ENCODE data around the gene TMEM185A.
"Not testable (repeated sequence)": the region's sequence is repeated elsewhere in the genome, so short reads cannot be mapped to it uniquely, and the experiment has no call there.

TMEM185A gene

GRCh38 chrX:149550454-149550853 lies 81.1 kb downstream of the TMEM185A start:
- not testable (repeated sequence) for DNase-seq

GRCh38 chrX:149549701-149550100 lies 81.9 kb downstream of the TMEM185A start, which contains the start of gene HSFX3:
Gene HSFX3, minus strand, starts transcription at chrX:149549924. Its CDS starts 72 bp downstream, at chrX:149549852.
- not testable (repeated sequence) for DNase-seq

- not testable (repeated sequence) for DNase-seq
Measured at GRCh38 chrX:149547782-149548181, 83.8 kb downstream of the TMEM185A start.

- DNase-seq = not testable (repeated sequence)
Measured at GRCh38 chrX:149546962-149547361, 84.6 kb downstream of the TMEM185A start.
